CD4-positive, CD25-positive, alpha-beta regulatory T cell (primary cell): ENCODE results near the gene FUOM. TPM values are rescaled to one million over a fixed set of nuclear protein-coding genes. Genes with fewer than 3 reads are reported as not detected.

Experiments used
- ATAC-seq, 2 donors: fragments of 150-1000 bp; cut with Tn5 transposase; one replicate each; pipeline ENCODE4 v1.10.0; 2021; ENCODE audit warnings: low read depth in 2 of 2, moderate number of reproducible peaks in 2 of 2, moderate library complexity in 1 of 2
- DNase-seq, 3 donors: peaks; one replicate each; pipeline versions ENCODE4 v3.0.0 to v3.0.0-alpha.2; 2012 to 2022; ENCODE audit warnings: mixed read lengths in 1 of 3
- H3K27ac ChIP-seq: one replicate; pipeline ENCODE4 v1.7.0; 2013; ENCODE audit warnings: mild to moderate bottlenecking, low read length; ENCODE audit not compliant: insufficient read depth, poor library complexity, severe bottlenecking
- H3K27me3 ChIP-seq: one replicate; pipeline ENCODE4 v1.7.0; 2013; ENCODE audit warnings: low read length; ENCODE audit not compliant: control insufficient read depth, insufficient read depth
- H3K36me3 ChIP-seq: one replicate; pipeline ENCODE4 v1.7.0; 2013; ENCODE audit warnings: mild to moderate bottlenecking, low read length, moderate library complexity; ENCODE audit not compliant: control insufficient read depth, insufficient read depth
- H3K4me1 ChIP-seq: 2 replicates; pipeline ENCODE4 v1.7.0; 2013; ENCODE audit warnings: mild to moderate bottlenecking, low read length; ENCODE audit not compliant: insufficient read depth, control insufficient read depth, poor library complexity, severe bottlenecking
- H3K4me3 ChIP-seq: one replicate; pipeline ENCODE4 v1.7.0; 2013; ENCODE audit warnings: low read depth, mild to moderate bottlenecking, low read length, moderate library complexity
- H3K9me3 ChIP-seq, 2 experiments: 1 replicate in 1 of 2; 2 replicates in 1 of 2; pipeline ENCODE4 v1.7.0; 2013; ENCODE audit warnings: low read length in 2 of 2, mild to moderate bottlenecking in 1 of 2, moderate library complexity in 1 of 2; ENCODE audit not compliant: control insufficient read depth in 2 of 2
- H3K27ac Mint-ChIP-seq, 3 donors: one replicate each; pipeline ENCODE4 v1.8.0; 2020 to 2022; ENCODE audit warnings: mild to moderate bottlenecking in 3 of 3, mixed read lengths in 3 of 3, moderate library complexity in 2 of 3
- H3K27me3 Mint-ChIP-seq: one replicate; pipeline ENCODE4 v1.8.0; 2022; ENCODE audit warnings: mild to moderate bottlenecking, mixed read lengths
- H3K36me3 Mint-ChIP-seq: one replicate; pipeline ENCODE4 v1.8.0; 2020; ENCODE audit warnings: mixed read lengths
- H3K4me1 Mint-ChIP-seq, 4 donors: one replicate each; pipeline ENCODE4 v1.8.0; 2020 to 2022; ENCODE audit warnings: mixed read lengths in 4 of 4, mild to moderate bottlenecking in 1 of 4
- H3K4me3 Mint-ChIP-seq, 4 donors: one replicate each; pipeline ENCODE4 v1.8.0; 2020 to 2022; ENCODE audit warnings: mild to moderate bottlenecking in 4 of 4, mixed read lengths in 4 of 4, moderate library complexity in 3 of 4
- H3K9me3 Mint-ChIP-seq, 7 donors: one replicate each; pipeline ENCODE4 v1.8.0; 2020 to 2022; ENCODE audit warnings: mixed read lengths in 7 of 7, mild to moderate bottlenecking in 3 of 7, moderate library complexity in 2 of 7
- polyA plus RNA-seq, 4 donors: library from polyadenylated mRNA; unstranded; fragments of 300-500 nt; fragmentation: Illumina TruSeq; gene quantifications; one replicate each; pipeline ENCODE4 v1.2.3, GENCODE V29; 2021
- total RNA-seq: library from RNA; stranded (reverse); gene quantifications from one replicate; pipeline ENCODE4 v1.2.3, GENCODE V29; 2022

FUOM gene
- total and polyA plus RNA-seq, 5 donors from 2014 or later: 7.1 to 21.9 (median 17.8) TPM

GRCh38 chr10:133350283-133350949, 7.4 kb downstream of the FUOM start:
- H3K36me3 Mint-ChIP-seq: no peaks in the 10 kb centered on the region
- DNase-seq (no peak), ATAC-seq (no peak)
- H3K27me3 Mint-ChIP-seq: peaks cover 9% of the 10 kb centered on the region
- Histone ChIP-seq H3K9me3 (no peaks in the 10 kb centered on the region), H3K27me3 (no peaks in the 10 kb centered on the region), H3K27ac (no peak overlapping the region), H3K4me3 (no peak overlapping the region), H3K36me3 (no peaks in the 10 kb centered on the region), H3K4me1 (no peaks in the 10 kb centered on the region)
- H3K27ac Mint-ChIP-seq: no peak overlapping the region
- peaks cover 0 to 2% (median 0%) of the 10 kb centered on the region in 7 donors for H3K9me3 Mint-ChIP-seq
- peaks cover 0 to 4% (median 2%) of the 10 kb centered on the region in 4 donors for H3K4me1 Mint-ChIP-seq
- peak overlapping the region in 1 of 4 donors; percentile 54 for H3K4me3 Mint-ChIP-seq

- H3K27me3 ChIP-seq: no peaks in the 10 kb centered on the region
- peaks cover 0 to 2% (median 0%) of the 10 kb centered on the region in 7 donors for H3K9me3 Mint-ChIP-seq
Observed at GRCh38 chr10:133349577-133350011, 8.2 kb downstream of the FUOM start.

GRCh38 chr10:133349160-133349568, 8.7 kb downstream of the FUOM start:
- Histone ChIP-seq H3K4me3 (no peak overlapping the region), H3K27me3 (peaks cover 2% of the 10 kb centered on the region), H3K36me3 (no peaks in the 10 kb centered on the region), H3K9me3 (no peaks in the 10 kb centered on the region), H3K27ac (no peak overlapping the region), H3K4me1 (no peaks in the 10 kb centered on the region)
- Mint-ChIP-seq H3K36me3 (no peaks in the 10 kb centered on the region), H3K9me3 (peaks cover 0 to 2% (median 0%) of the 10 kb centered on the region in 7 donors), H3K27ac (peak overlapping the region in 1 of 3 donors; percentile 80), H3K27me3 (peaks cover 10% of the 10 kb centered on the region), H3K4me1 (peaks cover 0 to 4% (median 2%) of the 10 kb centered on the region in 4 donors), H3K4me3 (no peak overlapping the region)
- DNase-seq (no peak), ATAC-seq (no peak)

More at GRCh38 chr10:133349577-133350011, 8.2 kb downstream of the FUOM start:
- Mint-ChIP-seq H3K36me3 (no peaks in the 10 kb centered on the region), H3K27me3 (peaks cover 10% of the 10 kb centered on the region), H3K27ac (peak overlapping the region in 1 of 3 donors; percentile 80), H3K4me1 (peaks cover 0 to 4% (median 2%) of the 10 kb centered on the region in 4 donors), H3K4me3 (no peak overlapping the region)
- H3K4me1 ChIP-seq: no peaks in the 10 kb centered on the region
- H3K4me3 ChIP-seq: no peak overlapping the region
- DNase-seq (no peak), ATAC-seq (no peak)
- no peaks in the 10 kb centered on the region for H3K36me3 ChIP-seq
- H3K27ac ChIP-seq: no peak overlapping the region
- no peaks in the 10 kb centered on the region for H3K9me3 ChIP-seq

- H3K27ac Mint-ChIP-seq: no peak overlapping the region
- H3K36me3 ChIP-seq: no peaks in the 10 kb centered on the region
Observed at GRCh38 chr10:133347710-133348517, 9.9 kb downstream of the FUOM start.

GRCh38 chr10:133346413-133346812, 11.4 kb downstream of the FUOM start:
- no peak overlapping the region for H3K27ac Mint-ChIP-seq
- H3K27me3 ChIP-seq: peaks cover 2% of the 10 kb centered on the region
- H3K9me3 Mint-ChIP-seq: peaks cover 0 to 2% (median 0%) of the 10 kb centered on the region in 7 donors
- H3K9me3 ChIP-seq: no peaks in the 10 kb centered on the region
- no peaks in the 10 kb centered on the region for H3K36me3 Mint-ChIP-seq
- no peak overlapping the region for H3K27ac ChIP-seq
- no peak overlapping the region for H3K4me3 Mint-ChIP-seq
- H3K36me3 ChIP-seq: no peaks in the 10 kb centered on the region
- no peaks in the 10 kb centered on the region for H3K4me1 ChIP-seq
- ATAC-seq (no peak), DNase-seq (no peak)
- H3K27me3 Mint-ChIP-seq: peaks cover 6% of the 10 kb centered on the region
- peaks cover 0 to 4% (median 2%) of the 10 kb centered on the region in 4 donors for H3K4me1 Mint-ChIP-seq
- no peak overlapping the region for H3K4me3 ChIP-seq

More at GRCh38 chr10:133347710-133348517, 9.9 kb downstream of the FUOM start:
- H3K4me1 ChIP-seq: no peaks in the 10 kb centered on the region
- DNase-seq (no peak), ATAC-seq (no peak)
- H3K27me3 Mint-ChIP-seq: peaks cover 10% of the 10 kb centered on the region
- H3K4me1 Mint-ChIP-seq: peaks cover 0 to 4% (median 2%) of the 10 kb centered on the region in 4 donors
- no peak overlapping the region for H3K4me3 Mint-ChIP-seq
- H3K9me3 ChIP-seq: no peaks in the 10 kb centered on the region
- H3K9me3 Mint-ChIP-seq: peaks cover 0 to 2% (median 0%) of the 10 kb centered on the region in 7 donors
- no peaks in the 10 kb centered on the region for H3K36me3 Mint-ChIP-seq
- H3K27ac ChIP-seq: no peak overlapping the region
- H3K4me3 ChIP-seq: no peak overlapping the region
- peaks cover 2% of the 10 kb centered on the region for H3K27me3 ChIP-seq

- Histone ChIP-seq H3K36me3 (no peaks in the 10 kb centered on the region), H3K27me3 (peaks cover 2% of the 10 kb centered on the region), H3K4me1 (no peaks in the 10 kb centered on the region), H3K27ac (no peak overlapping the region), H3K4me3 (no peak overlapping the region), H3K9me3 (no peaks in the 10 kb centered on the region)
- Mint-ChIP-seq H3K27me3 (peaks cover 10% of the 10 kb centered on the region), H3K9me3 (peaks cover 0 to 2% (median 0%) of the 10 kb centered on the region in 7 donors), H3K36me3 (no peaks in the 10 kb centered on the region), H3K4me3 (no peak overlapping the region), H3K27ac (no peak overlapping the region), H3K4me1 (peaks cover 0 to 3% (median 1%) of the 10 kb centered on the region in 4 donors)
- DNase-seq (no peak), ATAC-seq (no peak)
Observed at GRCh38 chr10:133344236-133344635, 13.6 kb downstream of the FUOM start.

- ATAC-seq (no peak), DNase-seq (no peak)
- Histone ChIP-seq H3K36me3 (no peaks in the 10 kb centered on the region), H3K4me3 (no peak overlapping the region), H3K9me3 (no peaks in the 10 kb centered on the region), H3K27me3 (peaks cover 2% of the 10 kb centered on the region), H3K4me1 (no peaks in the 10 kb centered on the region), H3K27ac (no peak overlapping the region)
- H3K4me3 Mint-ChIP-seq: no peak overlapping the region
- H3K9me3 Mint-ChIP-seq: peaks cover 0 to 2% (median 0%) of the 10 kb centered on the region in 7 donors
- H3K36me3 Mint-ChIP-seq: no peaks in the 10 kb centered on the region
- no peaks in the 10 kb centered on the region for H3K4me1 Mint-ChIP-seq
- peaks cover 10% of the 10 kb centered on the region for H3K27me3 Mint-ChIP-seq
- no peak overlapping the region for H3K27ac Mint-ChIP-seq
Observed at GRCh38 chr10:133343558-133343957, 14.3 kb downstream of the FUOM start.
